ENCODE data around the gene KLK5. TPM values are rescaled to one million over a fixed set of nuclear protein-coding genes. Genes with fewer than 3 reads are reported as not detected.

KLK5 gene
- total and polyA plus RNA-seq, 2 of the 13 experiments (the other 11 are each of a cell fraction or from before 2014, with no cell fraction given), result not detected

DNA sequence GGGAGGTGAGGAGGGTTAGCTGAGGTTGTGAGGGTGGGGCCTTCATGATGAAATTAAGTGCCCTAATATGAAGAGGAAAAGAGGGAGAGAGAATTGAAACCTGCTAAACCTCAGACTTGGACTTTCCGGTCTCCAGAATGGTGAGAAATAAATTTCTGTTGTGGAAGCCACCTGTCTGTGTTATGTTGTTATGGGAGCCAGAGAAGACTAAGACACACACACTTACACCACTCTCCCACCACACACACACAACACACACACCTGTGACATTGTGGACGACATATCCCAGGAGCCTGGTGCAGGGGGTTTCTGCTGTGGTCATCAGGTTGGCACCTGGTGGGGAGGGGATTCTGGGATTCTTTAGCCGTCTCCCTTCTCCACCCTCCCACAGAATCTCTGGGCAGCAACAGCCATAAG, 55.6 kb downstream of the KLK5 start:
- no peak for FAIRE-seq
- TF ChIP-seq, protein P1, sequence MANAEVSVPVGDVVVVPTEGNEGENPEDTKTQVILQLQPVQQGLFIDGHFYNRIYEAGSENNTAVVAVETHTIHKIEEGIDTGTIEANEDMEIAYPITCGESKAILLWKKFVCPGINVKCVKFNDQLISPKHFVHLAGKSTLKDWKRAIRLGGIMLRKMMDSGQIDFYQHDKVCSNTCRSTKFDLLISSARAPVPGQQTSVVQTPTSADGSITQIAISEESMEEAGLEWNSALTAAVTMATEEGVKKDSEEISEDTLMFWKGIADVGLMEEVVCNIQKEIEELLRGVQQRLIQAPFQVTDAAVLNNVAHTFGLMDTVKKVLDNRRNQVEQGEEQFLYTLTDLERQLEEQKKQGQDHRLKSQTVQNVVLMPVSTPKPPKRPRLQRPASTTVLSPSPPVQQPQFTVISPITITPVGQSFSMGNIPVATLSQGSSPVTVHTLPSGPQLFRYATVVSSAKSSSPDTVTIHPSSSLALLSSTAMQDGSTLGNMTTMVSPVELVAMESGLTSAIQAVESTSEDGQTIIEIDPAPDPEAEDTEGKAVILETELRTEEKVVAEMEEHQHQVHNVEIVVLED (CRISPR knock-in tag; IDR thresholded peaks at IDR 0.05; ENCODE audit: borderline replicate concordance), result no peak
- TF ChIP-seq ZMYM3 (CRISPR knock-in tag; IDR thresholded peaks at IDR 0.05) (no peak), SMAD1 (CRISPR knock-in tag; IDR thresholded peaks at IDR 0.05; ENCODE audit: borderline replicate concordance, low read depth) (no peak), SIX4 (CRISPR knock-in tag; IDR thresholded peaks at IDR 0.05) (no peak)
- TF ChIP-seq, protein P2, sequence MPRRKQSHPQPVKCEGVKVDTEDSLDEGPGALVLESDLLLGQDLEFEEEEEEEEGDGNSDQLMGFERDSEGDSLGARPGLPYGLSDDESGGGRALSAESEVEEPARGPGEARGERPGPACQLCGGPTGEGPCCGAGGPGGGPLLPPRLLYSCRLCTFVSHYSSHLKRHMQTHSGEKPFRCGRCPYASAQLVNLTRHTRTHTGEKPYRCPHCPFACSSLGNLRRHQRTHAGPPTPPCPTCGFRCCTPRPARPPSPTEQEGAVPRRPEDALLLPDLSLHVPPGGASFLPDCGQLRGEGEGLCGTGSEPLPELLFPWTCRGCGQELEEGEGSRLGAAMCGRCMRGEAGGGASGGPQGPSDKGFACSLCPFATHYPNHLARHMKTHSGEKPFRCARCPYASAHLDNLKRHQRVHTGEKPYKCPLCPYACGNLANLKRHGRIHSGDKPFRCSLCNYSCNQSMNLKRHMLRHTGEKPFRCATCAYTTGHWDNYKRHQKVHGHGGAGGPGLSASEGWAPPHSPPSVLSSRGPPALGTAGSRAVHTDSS (CRISPR knock-in tag; conservative IDR thresholded peaks at IDR 0.05), result no peak
- intact Hi-C loops (cut with micrococcal nuclease; ENCODE audit: unreplicated experiment), result no loop called here
- ATAC-seq, result no peak
- BruUV-seq (replicated peaks), result no TSS peak
- no peaks in the 10 kb centered on the region for H3K79me2 ChIP-seq (ENCODE audit: insufficient read depth, low read length)
- no peaks in the 10 kb centered on the region for H3K4me1 ChIP-seq (ENCODE audit: insufficient read depth, low read length)
- no peaks in the 10 kb centered on the region for H3K36me3 ChIP-seq (replicated peaks in 1 of 2; ENCODE audit: control insufficient read depth in 1 of 2, insufficient read depth in 2 of 2, low read length in 2 of 2)
- no peak overlapping the region for H3K4me3 ChIP-seq (replicated peaks in 1 of 3; ENCODE audit: insufficient read depth in 1 of 3, low read depth in 2 of 3, low read length in 3 of 3)
- WGBS (ENCODE audit: low lambda C conversion rate), result 9% methylated on average over 3 of the region's 3 CpGs
- CTCF ChIA-PET (ENCODE audit: low intra/inter-chr PET ratio, low total read pairs), result no interaction called here
- POLR2A ChIA-PET, result no interaction called here
- in situ Hi-C loops (cut with HindIII; ENCODE audit: extremely low pct_ligation_motif_present, low pct_unique_long_range_greater_than_20kb), result no loop called here
- no peaks in the 10 kb centered on the region for H3K9me3 ChIP-seq (ENCODE audit: low read length)
- DNase-seq (ENCODE audit: low spot score), result no peak
- no peak overlapping the region for H3K4me2 ChIP-seq (ENCODE audit: low read depth, low read length)
- H3K9ac ChIP-seq (ENCODE audit: insufficient read depth, low read depth, low read length), result no peak overlapping the region
- no peak overlapping the region for H2AFZ ChIP-seq (ENCODE audit: low read length)
- no peak overlapping the region for H3K27ac ChIP-seq (ENCODE audit: extremely low read length, insufficient read depth, low read length)
- H4K20me1 ChIP-seq (ENCODE audit: insufficient read depth, low read length), result no peaks in the 10 kb centered on the region
- no peaks in the 10 kb centered on the region; a peak in 2 of 5 replicates for H3K27me3 ChIP-seq (ENCODE audit: control insufficient read depth in 1 of 2, insufficient read depth in 2 of 2, low read length in 2 of 2)
